ENCODE measurements around the gene RNF207. TPM values are rescaled to one million over a fixed set of nuclear protein-coding genes. Genes with fewer than 3 reads are reported as not detected.
A peak's percentile ranks its signal among the peaks of the same experiment; 100 is the strongest.

Gene RNF207
- total RNA-seq, 1 donor from 2014 or later, result 3.1 TPM

GRCh38 chr1:6265151-6265550 is 59.2 kb downstream of the RNF207 start:
- Mint-ChIP-seq H3K9me3 (no peaks in the 10 kb centered on the region), H3K27me3 (ENCODE audit: insufficient read depth, low read depth) (peaks cover 2% of the 10 kb centered on the region), H3K27ac (peak overlapping the region; percentile 37), H3K4me1 (peaks cover 51% of the 10 kb centered on the region), H3K4me3 (peak overlapping the region; percentile 43), H3K36me3 (no peaks in the 10 kb centered on the region)
- no peak overlapping the region for H2AFZ ChIP-seq (replicated peaks)
- H3F3A ChIP-seq (ENCODE audit: low read depth), result peaks cover 23% of the 10 kb centered on the region
- no peak for DNase-seq (ENCODE audit: low spot score)
- no peaks in the 10 kb centered on the region for H3K79me2 ChIP-seq (ENCODE audit: low read depth)
- no peak overlapping the region for H3K4me2 ChIP-seq
- H3K9ac ChIP-seq, result no peak overlapping the region
- H3K27ac ChIP-seq, result no peak overlapping the region
- no peaks in the 10 kb centered on the region for H3K9me3 ChIP-seq (ENCODE audit: low read depth)
- H4K20me1 ChIP-seq (ENCODE audit: low read depth), result peaks cover 4% of the 10 kb centered on the region
- H3K4me1 ChIP-seq, result peaks cover 23% of the 10 kb centered on the region
- no peaks in the 10 kb centered on the region for H3K36me3 ChIP-seq
- no peak for TF ChIP-seq EZH2phosphoT487 (IDR thresholded peaks at IDR 0.05)
- TF ChIP-seq CTCF (IDR thresholded peaks at IDR 0.05), result no peak
- no peak for TF ChIP-seq EZH2 (IDR thresholded peaks at IDR 0.05)
- no peaks in the 10 kb centered on the region for H3K27me3 ChIP-seq
- H3K4me3 ChIP-seq, result no peak overlapping the region

- Histone ChIP-seq H4K20me1 (ENCODE audit: low read depth) (peaks cover 6% of the 10 kb centered on the region), H3K9me3 (ENCODE audit: low read depth) (no peaks in the 10 kb centered on the region), H3K9ac (no peak overlapping the region), H3K27ac (no peak overlapping the region), H3K4me2 (no peak overlapping the region), H3K36me3 (no peaks in the 10 kb centered on the region), H3K4me3 (no peak overlapping the region), H3K4me1 (peaks cover 21% of the 10 kb centered on the region), H2AFZ (replicated peaks) (no peak overlapping the region), H3K27me3 (no peaks in the 10 kb centered on the region), H3K79me2 (ENCODE audit: low read depth) (no peaks in the 10 kb centered on the region), H3F3A (ENCODE audit: low read depth) (peaks cover 16% of the 10 kb centered on the region)
- Mint-ChIP-seq H3K36me3 (no peaks in the 10 kb centered on the region), H3K27me3 (ENCODE audit: insufficient read depth, low read depth) (peaks cover 3% of the 10 kb centered on the region), H3K4me1 (peaks cover 60% of the 10 kb centered on the region), H3K9me3 (no peaks in the 10 kb centered on the region), H3K4me3 (no peak overlapping the region), H3K27ac (no peak overlapping the region)
- no peak for DNase-seq (ENCODE audit: low spot score)
- TF ChIP-seq EZH2phosphoT487 (IDR thresholded peaks at IDR 0.05), result no peak
Observed at GRCh38 chr1:6266641-6267040, 60.7 kb downstream of the RNF207 start.

DNA sequence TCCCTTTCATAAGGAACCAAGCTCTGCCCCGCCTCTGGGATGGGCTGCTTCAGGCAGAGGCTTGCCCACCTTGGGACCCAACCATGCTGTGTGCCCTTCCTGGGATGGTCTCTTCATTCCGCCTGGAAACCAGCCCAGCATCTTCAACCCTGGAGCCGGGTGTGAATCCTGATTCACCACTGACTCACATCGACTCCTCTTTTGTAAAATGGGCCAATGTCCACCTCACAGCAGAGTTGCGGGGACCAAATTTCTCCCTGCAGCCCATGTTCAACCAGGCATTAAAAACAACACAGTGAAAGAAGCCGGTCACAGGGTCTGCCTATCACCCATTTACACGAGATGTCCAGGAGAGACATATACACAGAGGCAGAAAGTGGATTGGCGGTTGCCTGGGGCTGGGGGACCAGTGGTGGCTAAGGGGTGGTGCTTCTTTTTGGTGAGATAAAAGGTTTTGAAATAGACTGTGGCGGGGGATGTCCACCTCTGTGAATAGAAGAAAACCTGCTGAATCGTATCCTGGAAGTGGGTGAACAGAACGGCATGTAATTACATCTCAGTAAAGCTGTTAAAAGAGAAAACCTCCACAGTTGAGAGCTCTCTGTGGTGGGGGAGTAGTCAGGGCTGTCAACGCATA is 61.9 kb downstream of the RNF207 start:
- no peaks in the 10 kb centered on the region for H3K36me3 ChIP-seq
- no peak overlapping the region for H3K4me3 ChIP-seq
- peaks cover 3% of the 10 kb centered on the region for H3K27me3 Mint-ChIP-seq (ENCODE audit: insufficient read depth, low read depth)
- no peaks in the 10 kb centered on the region for H3K9me3 ChIP-seq (ENCODE audit: low read depth)
- H3K79me2 ChIP-seq (ENCODE audit: low read depth), result no peaks in the 10 kb centered on the region
- H2AFZ ChIP-seq (replicated peaks), result no peak overlapping the region
- peaks cover 6% of the 10 kb centered on the region for H4K20me1 ChIP-seq (ENCODE audit: low read depth)
- H3K27me3 ChIP-seq, result no peaks in the 10 kb centered on the region
- TF ChIP-seq EZH2phosphoT487 (IDR thresholded peaks at IDR 0.05) (no peak), CTCF (IDR thresholded peaks at IDR 0.05) (no peak), EZH2 (IDR thresholded peaks at IDR 0.05) (no peak)
- no peak overlapping the region for H3K9ac ChIP-seq
- no peak overlapping the region for H3K27ac ChIP-seq
- no peaks in the 10 kb centered on the region for H3K9me3 Mint-ChIP-seq
- peaks cover 11% of the 10 kb centered on the region for H3K4me1 ChIP-seq
- no peak for DNase-seq (ENCODE audit: low spot score)
- H3K36me3 Mint-ChIP-seq, result no peaks in the 10 kb centered on the region
- peak overlapping the region; percentile 47 for H3K27ac Mint-ChIP-seq
- H3K4me3 Mint-ChIP-seq, result no peak overlapping the region
- H3K4me2 ChIP-seq, result no peak overlapping the region
- H3K4me1 Mint-ChIP-seq, result peaks cover 60% of the 10 kb centered on the region
- H3F3A ChIP-seq (ENCODE audit: low read depth), result peaks cover 6% of the 10 kb centered on the region

DNA sequence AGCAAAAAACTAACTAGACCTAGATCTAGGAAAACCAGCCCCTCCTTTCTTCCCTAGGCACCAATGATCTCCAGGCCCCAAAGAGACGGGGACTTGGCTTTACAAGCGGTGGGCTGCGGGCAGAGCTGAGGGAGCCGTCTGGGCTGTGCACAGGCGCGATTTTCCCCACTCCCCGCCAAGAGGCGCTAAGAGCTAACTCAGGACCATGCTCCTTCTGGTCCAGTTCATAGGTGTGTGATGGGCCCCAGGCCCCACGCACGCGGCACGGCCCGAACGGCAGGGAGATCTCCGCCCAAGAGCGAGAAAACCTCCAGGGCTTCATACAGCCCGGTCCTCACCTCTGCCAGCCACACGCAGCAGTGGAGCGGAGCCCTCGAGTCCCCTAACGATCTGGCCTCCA is 62.5 kb downstream of the RNF207 start:
- H3K27ac ChIP-seq, result no peak overlapping the region
- H3K27ac Mint-ChIP-seq, result peak overlapping the region; percentile 47
- H2AFZ ChIP-seq (replicated peaks), result no peak overlapping the region
- no peaks in the 10 kb centered on the region for H3K9me3 ChIP-seq (ENCODE audit: low read depth)
- H3K4me1 ChIP-seq, result peaks cover 13% of the 10 kb centered on the region
- H3K27me3 Mint-ChIP-seq (ENCODE audit: insufficient read depth, low read depth), result peaks cover 6% of the 10 kb centered on the region
- peaks cover 10% of the 10 kb centered on the region for H3F3A ChIP-seq (ENCODE audit: low read depth)
- no peak overlapping the region for H3K9ac ChIP-seq
- peaks cover 63% of the 10 kb centered on the region for H3K4me1 Mint-ChIP-seq
- H3K4me2 ChIP-seq, result no peak overlapping the region
- no peak for TF ChIP-seq EZH2phosphoT487 (IDR thresholded peaks at IDR 0.05)
- peak; percentile 40 for TF ChIP-seq CTCF (IDR thresholded peaks at IDR 0.05)
- H3K36me3 Mint-ChIP-seq, result no peaks in the 10 kb centered on the region
- no peaks in the 10 kb centered on the region for H3K79me2 ChIP-seq (ENCODE audit: low read depth)
- H3K4me3 Mint-ChIP-seq, result no peak overlapping the region
- H3K36me3 ChIP-seq, result no peaks in the 10 kb centered on the region
- no peak overlapping the region for H3K4me3 ChIP-seq
- no peaks in the 10 kb centered on the region for H3K27me3 ChIP-seq
- H4K20me1 ChIP-seq (ENCODE audit: low read depth), result peaks cover 12% of the 10 kb centered on the region
- H3K9me3 Mint-ChIP-seq, result no peaks in the 10 kb centered on the region
- peak; percentile 58 for DNase-seq (ENCODE audit: low spot score)
